HG03097 (cell line): Measurements from ENCODE around the gene INTS2.
"Not testable (repeated sequence)": the region's sequence is repeated elsewhere in the genome, so short reads cannot be mapped to it uniquely, and the experiment has no call there.

Source experiments
- ATAC-seq: cut with Tn5 transposase; IDR thresholded peaks from one replicate; pipeline ENCODE4 v1.9.1; 2021; ENCODE audit not compliant: unreplicated experiment, low FRiP score

Gene INTS2

GRCh38 chr17:61895391-61895790 is 32.4 kb downstream of the INTS2 start:
- ATAC-seq = no peak

- not testable (repeated sequence) for ATAC-seq
Measured at GRCh38 chr17:61894310-61894709, 33.5 kb downstream of the INTS2 start.

GRCh38 chr17:61887733-61888132 is 40.0 kb downstream of the INTS2 start:
- not testable (repeated sequence) for ATAC-seq

GRCh38 chr17:61885865-61886264 is 41.9 kb downstream of the INTS2 start:
- not testable (repeated sequence) for ATAC-seq

- ATAC-seq = no peak
Measured at GRCh38 chr17:61884864-61885263, 42.9 kb downstream of the INTS2 start.

- no peak for ATAC-seq
Measured at GRCh38 chr17:61880589-61881102, 47.1 kb downstream of the INTS2 start.

- no peak for ATAC-seq
Measured at GRCh38 chr17:61878984-61879612, 48.7 kb downstream of the INTS2 start.

GRCh38 chr17:61878520-61878919 is 49.3 kb downstream of the INTS2 start:
- no peak for ATAC-seq

- no peak for ATAC-seq
Measured at GRCh38 chr17:61877837-61878236, 49.9 kb downstream of the INTS2 start.

GRCh38 chr17:61875804-61876203 is 52.0 kb downstream of the INTS2 start:
- ATAC-seq = no peak

- ATAC-seq = no peak
Measured at GRCh38 chr17:61875285-61875684, 52.5 kb downstream of the INTS2 start.

GRCh38 chr17:61874075-61874474 is 53.7 kb downstream of the INTS2 start:
- ATAC-seq = no peak

- ATAC-seq = no peak
Measured at GRCh38 chr17:61872099-61872498, 55.7 kb downstream of the INTS2 start.

- no peak for ATAC-seq
Measured at GRCh38 chr17:61869138-61869537, 58.6 kb downstream of the INTS2 start.

GRCh38 chr17:61868074-61868473 is 59.7 kb downstream of the INTS2 start:
- ATAC-seq = no peak

- ATAC-seq = no peak
Measured at GRCh38 chr17:61867033-61867432, 60.7 kb downstream of the INTS2 start.

GRCh38 chr17:61863801-61864126 is 64.0 kb downstream of the INTS2 start:
- peak; percentile 26 for ATAC-seq

- ATAC-seq = peak; percentile 85
Measured at GRCh38 chr17:61862975-61863800, 64.6 kb downstream of the INTS2 start, which contains the start of gene BRIP1. TSS of gene BRIP1 (minus strand) at chr17:61863528. CDS start at chr17:61861539, 1,989 bp downstream.

- no peak for ATAC-seq
Measured at GRCh38 chr17:61862105-61862574, 65.6 kb downstream of the INTS2 start.

GRCh38 chr17:61860397-61860796 is 67.4 kb downstream of the INTS2 start:
- ATAC-seq = not testable (repeated sequence)

GRCh38 chr17:61856035-61856434 is 71.7 kb downstream of the INTS2 start:
- no peak for ATAC-seq

- ATAC-seq = no peak
Measured at GRCh38 chr17:61852857-61853256, 74.9 kb downstream of the INTS2 start.
